ENCODE data around the gene ZNF106.

ZNF106 gene

DNA sequence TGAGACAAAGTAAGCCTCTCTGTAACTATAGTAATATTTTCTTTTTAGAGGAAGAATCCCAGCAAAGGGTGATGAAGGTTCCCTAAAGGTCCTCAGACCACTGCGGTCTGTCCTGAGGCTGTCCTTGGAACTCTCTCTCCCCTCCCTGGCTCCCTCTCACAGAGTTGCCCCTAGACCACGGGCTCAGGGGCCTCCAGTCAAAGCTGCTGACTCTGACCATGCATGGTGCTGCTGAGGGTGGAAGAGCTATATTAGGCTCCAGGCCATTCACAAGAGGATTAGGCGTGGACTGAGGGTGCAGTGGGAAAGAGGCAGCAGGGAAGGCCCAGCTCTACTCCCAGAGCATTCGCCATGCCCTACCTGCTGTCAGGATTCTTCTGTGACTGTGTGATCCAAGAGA, 117.0 kb downstream of the ZNF106 start:
- no peak for TF ChIP-seq TAF1 (IDR thresholded peaks at IDR 0.05; ENCODE audit: borderline replicate concordance, insufficient read depth, low read length)
- TF ChIP-seq, protein P1, sequence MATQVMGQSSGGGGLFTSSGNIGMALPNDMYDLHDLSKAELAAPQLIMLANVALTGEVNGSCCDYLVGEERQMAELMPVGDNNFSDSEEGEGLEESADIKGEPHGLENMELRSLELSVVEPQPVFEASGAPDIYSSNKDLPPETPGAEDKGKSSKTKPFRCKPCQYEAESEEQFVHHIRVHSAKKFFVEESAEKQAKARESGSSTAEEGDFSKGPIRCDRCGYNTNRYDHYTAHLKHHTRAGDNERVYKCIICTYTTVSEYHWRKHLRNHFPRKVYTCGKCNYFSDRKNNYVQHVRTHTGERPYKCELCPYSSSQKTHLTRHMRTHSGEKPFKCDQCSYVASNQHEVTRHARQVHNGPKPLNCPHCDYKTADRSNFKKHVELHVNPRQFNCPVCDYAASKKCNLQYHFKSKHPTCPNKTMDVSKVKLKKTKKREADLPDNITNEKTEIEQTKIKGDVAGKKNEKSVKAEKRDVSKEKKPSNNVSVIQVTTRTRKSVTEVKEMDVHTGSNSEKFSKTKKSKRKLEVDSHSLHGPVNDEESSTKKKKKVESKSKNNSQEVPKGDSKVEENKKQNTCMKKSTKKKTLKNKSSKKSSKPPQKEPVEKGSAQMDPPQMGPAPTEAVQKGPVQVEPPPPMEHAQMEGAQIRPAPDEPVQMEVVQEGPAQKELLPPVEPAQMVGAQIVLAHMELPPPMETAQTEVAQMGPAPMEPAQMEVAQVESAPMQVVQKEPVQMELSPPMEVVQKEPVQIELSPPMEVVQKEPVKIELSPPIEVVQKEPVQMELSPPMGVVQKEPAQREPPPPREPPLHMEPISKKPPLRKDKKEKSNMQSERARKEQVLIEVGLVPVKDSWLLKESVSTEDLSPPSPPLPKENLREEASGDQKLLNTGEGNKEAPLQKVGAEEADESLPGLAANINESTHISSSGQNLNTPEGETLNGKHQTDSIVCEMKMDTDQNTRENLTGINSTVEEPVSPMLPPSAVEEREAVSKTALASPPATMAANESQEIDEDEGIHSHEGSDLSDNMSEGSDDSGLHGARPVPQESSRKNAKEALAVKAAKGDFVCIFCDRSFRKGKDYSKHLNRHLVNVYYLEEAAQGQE (IDR thresholded peaks at IDR 0.05; ENCODE audit: insufficient read depth in 1 of 2, low read depth in 2 of 2, low read length in 2 of 2), result no peak
- no peak for TF ChIP-seq SIN3A (IDR thresholded peaks at IDR 0.05; ENCODE audit: borderline replicate concordance, insufficient read depth, low read length)
- TF ChIP-seq POLR2AphosphoS5 (IDR thresholded peaks at IDR 0.05; ENCODE audit: low read depth, low read length), result no peak
- no peak for TF ChIP-seq FOXP2 (optimal IDR thresholded peaks at IDR 0.05; ENCODE audit: borderline replicate concordance, extremely low read depth, extremely low read length, insufficient read depth)

- TF ChIP-seq TAF1 (IDR thresholded peaks at IDR 0.05; ENCODE audit: borderline replicate concordance, insufficient read depth, low read length) (no peak), FOXP2 (optimal IDR thresholded peaks at IDR 0.05; ENCODE audit: borderline replicate concordance, extremely low read depth, extremely low read length, insufficient read depth) (no peak), SIN3A (IDR thresholded peaks at IDR 0.05; ENCODE audit: borderline replicate concordance, insufficient read depth, low read length) (no peak), POLR2AphosphoS5 (IDR thresholded peaks at IDR 0.05; ENCODE audit: low read depth, low read length) (no peak)
- TF ChIP-seq, protein P1 (IDR thresholded peaks at IDR 0.05; ENCODE audit: insufficient read depth in 1 of 2, low read depth in 2 of 2, low read length in 2 of 2), result no peak
These were observed 117.7 kb downstream of the ZNF106 start for GRCh38 chr15:42373274-42373673.

DNA sequence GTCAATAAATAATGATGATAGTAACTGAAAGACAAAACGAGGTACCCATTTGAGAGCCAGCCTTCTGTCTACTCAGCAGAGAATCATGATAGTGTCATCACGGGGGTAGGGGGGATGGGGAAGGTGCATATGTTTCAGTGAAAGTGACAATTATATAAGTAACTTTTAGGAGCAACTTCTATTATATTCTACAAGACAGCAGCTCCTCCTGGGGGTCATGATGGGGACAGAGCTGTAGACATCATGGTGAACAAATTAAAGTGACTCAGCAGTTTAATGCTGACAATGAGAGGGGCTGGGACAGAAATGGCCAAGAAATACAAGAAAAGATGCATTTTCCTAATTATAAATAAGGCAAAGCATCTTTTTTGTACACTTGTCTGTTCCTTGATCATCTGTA, 119.8 kb downstream of the ZNF106 start:
- no peak for TF ChIP-seq SIN3A (IDR thresholded peaks at IDR 0.05; ENCODE audit: borderline replicate concordance, insufficient read depth, low read length)
- TF ChIP-seq TAF1 (IDR thresholded peaks at IDR 0.05; ENCODE audit: borderline replicate concordance, insufficient read depth, low read length), result no peak
- TF ChIP-seq FOXP2 (optimal IDR thresholded peaks at IDR 0.05; ENCODE audit: borderline replicate concordance, extremely low read depth, extremely low read length, insufficient read depth), result no peak
- TF ChIP-seq, protein P1 (IDR thresholded peaks at IDR 0.05; ENCODE audit: insufficient read depth in 1 of 2, low read depth in 2 of 2, low read length in 2 of 2), result no peak
- TF ChIP-seq POLR2AphosphoS5 (IDR thresholded peaks at IDR 0.05; ENCODE audit: low read depth, low read length), result no peak

DNA sequence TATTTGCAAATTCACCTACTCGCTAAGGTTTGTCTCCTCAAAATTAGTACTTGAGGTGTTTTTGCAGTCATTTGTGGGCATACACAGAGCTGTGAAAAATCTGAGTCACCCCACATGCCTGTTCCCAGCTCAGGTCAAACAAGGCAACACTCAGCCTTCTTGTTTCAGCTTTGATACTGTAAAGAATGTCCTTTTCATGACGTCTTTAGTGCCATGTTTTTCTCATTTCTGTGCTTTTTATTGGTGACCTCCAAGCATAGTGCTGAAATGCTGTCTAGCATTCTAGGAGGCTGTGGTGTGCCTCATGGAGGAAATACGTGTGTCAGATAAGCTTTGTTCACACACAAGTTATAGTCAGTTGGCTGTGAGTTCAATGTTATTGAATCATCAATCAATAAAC, 122.8 kb downstream of the ZNF106 start:
- TF ChIP-seq FOXP2 (optimal IDR thresholded peaks at IDR 0.05; ENCODE audit: borderline replicate concordance, extremely low read depth, extremely low read length, insufficient read depth), result no peak
- TF ChIP-seq SIN3A (IDR thresholded peaks at IDR 0.05; ENCODE audit: borderline replicate concordance, insufficient read depth, low read length), result no peak
- TF ChIP-seq POLR2AphosphoS5 (IDR thresholded peaks at IDR 0.05; ENCODE audit: low read depth, low read length), result no peak
- TF ChIP-seq, protein P1 (IDR thresholded peaks at IDR 0.05; ENCODE audit: insufficient read depth in 1 of 2, low read depth in 2 of 2, low read length in 2 of 2), result no peak
- no peak for TF ChIP-seq TAF1 (IDR thresholded peaks at IDR 0.05; ENCODE audit: borderline replicate concordance, insufficient read depth, low read length)

DNA sequence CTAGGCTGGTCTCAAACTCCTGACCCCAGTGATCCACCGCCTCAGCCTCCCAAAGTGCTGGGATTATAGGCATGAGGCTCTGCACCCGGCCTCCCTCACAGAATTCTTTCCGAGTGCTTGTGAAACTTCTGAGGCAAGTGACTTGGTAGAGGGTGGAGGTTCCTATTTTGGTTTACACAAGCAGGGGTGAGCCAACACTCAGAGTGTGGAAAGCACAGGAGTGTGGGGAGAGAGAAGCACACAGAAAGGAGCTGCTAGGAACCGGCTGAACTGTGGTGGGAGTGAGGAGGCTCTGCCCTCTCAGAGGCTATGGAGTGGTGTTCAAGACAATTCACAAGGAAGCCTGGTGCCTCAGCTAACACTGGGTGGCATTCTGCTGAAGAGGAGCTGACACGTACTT, 123.9 kb downstream of the ZNF106 start:
- TF ChIP-seq SIN3A (IDR thresholded peaks at IDR 0.05; ENCODE audit: borderline replicate concordance, insufficient read depth, low read length) (no peak), TAF1 (IDR thresholded peaks at IDR 0.05; ENCODE audit: borderline replicate concordance, insufficient read depth, low read length) (no peak), POLR2AphosphoS5 (IDR thresholded peaks at IDR 0.05; ENCODE audit: low read depth, low read length) (no peak), FOXP2 (optimal IDR thresholded peaks at IDR 0.05; ENCODE audit: borderline replicate concordance, extremely low read depth, extremely low read length, insufficient read depth) (no peak)
- TF ChIP-seq, protein P1 (IDR thresholded peaks at IDR 0.05; ENCODE audit: insufficient read depth in 1 of 2, low read depth in 2 of 2, low read length in 2 of 2), result no peak
